Measurements from ENCODE around the gene EEF2KMT. TPM values are rescaled to one million over a fixed set of nuclear protein-coding genes. Genes with fewer than 3 reads are reported as not detected.

Gene EEF2KMT
- total and polyA plus RNA-seq, 2 donors (not counting 3 experiments of a cell fraction or from before 2014, with no cell fraction given) = 13.9 to 15.5 TPM

- dilution Hi-C loops (cut with MboI; ENCODE audit: extremely low pct_ligation_motif_present, low sequenced_read_pairs) (no loop called here), intact Hi-C loops (cut with micrococcal nuclease) (no loop called here)
- H4K20me1 ChIP-seq (replicated peaks; ENCODE audit: control insufficient read depth, extremely low read depth, insufficient read depth, low read length) = no peaks in the 10 kb centered on the region
- no peaks in the 10 kb centered on the region for H3K27me3 ChIP-seq (ENCODE audit: control insufficient read depth in 2 of 2, insufficient read depth in 2 of 2, low read length in 2 of 2)
- no peaks in the 10 kb centered on the region for H3K9me1 ChIP-seq (replicated peaks; ENCODE audit: control insufficient read depth, extremely low read depth, insufficient read depth, low read length)
- no peaks in the 10 kb centered on the region for H3K9me3 ChIP-seq (replicated peaks; ENCODE audit: control insufficient read depth, insufficient read depth, low read length)
- no TSS peak for BruUV-seq (replicated peaks)
- POLR2A ChIA-PET = no interaction called here
- H3K36me3 ChIP-seq (ENCODE audit: control insufficient read depth in 2 of 2, extremely low read depth in 1 of 2, insufficient read depth in 2 of 2, low read length in 2 of 2) = peaks cover 4 to 9% of the 10 kb centered on the region in 2 experiments
- no peak for DNase-seq (ENCODE audit: low read depth, low spot score)
- CTCF ChIA-PET = no interaction called here
- H3K4me2 ChIP-seq (ENCODE audit: insufficient read depth, low read length) = no peak overlapping the region
- no peak for TF ChIP-seq FOS (IDR thresholded peaks at IDR 0.05; ENCODE audit: borderline replicate concordance, insufficient read depth, low read length)
- no peak for TF ChIP-seq JUN (IDR thresholded peaks at IDR 0.05; ENCODE audit: borderline replicate concordance, insufficient read depth, insufficient read length, low read depth)
- no peak for TF ChIP-seq POLR2A (IDR thresholded peaks at IDR 0.05; ENCODE audit: low read depth, low read length)
- TF ChIP-seq POLR2AphosphoS5 (IDR thresholded peaks at IDR 0.05; ENCODE audit: insufficient read depth, low read depth, low read length) = no peak
- TF ChIP-seq CTCF (IDR thresholded peaks at IDR 0.05; ENCODE audit: extremely low read depth in 1 of 2, insufficient read depth in 1 of 2, low read depth in 1 of 2, low read length in 2 of 2) = no peak
- no peak for TF ChIP-seq EZH2 (IDR thresholded peaks at IDR 0.05; ENCODE audit: borderline replicate concordance, low read depth, low read length, severe bottlenecking)
- no peak for TF ChIP-seq MAX (IDR thresholded peaks at IDR 0.05; ENCODE audit: insufficient read depth, insufficient read length)
- no peak for TF ChIP-seq GATA2 (IDR thresholded peaks at IDR 0.05; ENCODE audit: insufficient read depth, insufficient read length, low read depth, low read length)
- no peak for TF ChIP-seq MYC (IDR thresholded peaks at IDR 0.05; ENCODE audit: low read depth, low read length)
- H3K4me1 ChIP-seq (ENCODE audit: control insufficient read depth, extremely low read depth, insufficient read depth, low read length) = no peaks in the 10 kb centered on the region
- no peak for FAIRE-seq
- H3K4me3 ChIP-seq (replicated peaks in 1 of 3; ENCODE audit: insufficient read depth in 1 of 3, low read depth in 1 of 3, low read length in 3 of 3) = no peak overlapping the region
- no peaks in the 10 kb centered on the region for H3K79me2 ChIP-seq (ENCODE audit: control insufficient read depth, insufficient read depth, low read length)
- no peak overlapping the region for H2AFZ ChIP-seq (ENCODE audit: low read depth, low read length)
- H3K27ac ChIP-seq (ENCODE audit: insufficient read depth, low read depth, low read length) = no peak overlapping the region
- no peak overlapping the region for H3K9ac ChIP-seq (replicated peaks; ENCODE audit: extremely low read depth, insufficient read depth, low read length)
These were observed 19.0 kb downstream of the EEF2KMT start for GRCh38 chr16:5078626-5079025.

Measured in endothelial cell of umbilical vein (primary cell).